OCI-LY3 (cell line): ENCODE measurements around the gene NUP210.

ENCODE experiments used
- H2AFZ ChIP-seq: fragments of 200-600, 300-600 bp; shearing (Covaris generic); 2 replicates; pipeline ENCODE4 v1.6.0; 2014; ENCODE audit warnings: antibody characterized with exemption, low read depth, low read length
- H3K27ac ChIP-seq: fragments of 200-600, 300-600 bp; sonication (generic); 2 replicates; pipeline ENCODE4 v1.5.1; 2014; ENCODE audit warnings: mild to moderate bottlenecking, low read length, moderate library complexity, mixed read lengths
- H3K27me3 ChIP-seq: fragments of 200-600, 300-600 bp; sonication (generic); 2 replicates; pipeline ENCODE4 v1.6.1; 2014; ENCODE audit warnings: low read depth, low read length, mixed read lengths
- H3K36me3 ChIP-seq: fragments of 200-600, 300-600 bp; sonication (generic); replicated peaks from 2 replicates; pipeline ENCODE3; 2014; ENCODE audit warnings: low read depth, low read length, mixed read lengths
- H3K4me1 ChIP-seq: fragments of 300-600, 200-600 bp; sonication (generic); 2 replicates; pipeline ENCODE4 v1.6.1; 2014; ENCODE audit warnings: low read length, mixed read lengths
- H3K4me2 ChIP-seq: fragments of 200-600, 300-600 bp; sonication (generic); 2 replicates; pipeline ENCODE4 v1.6.1; 2014; ENCODE audit warnings: low read length, mixed read lengths
- H3K4me3 ChIP-seq: fragments of 300-600, 200-600 bp; sonication (generic); 2 replicates; pipeline ENCODE4 v1.5.1; 2014; ENCODE audit warnings: antibody characterized with exemption, mild to moderate bottlenecking, low read length, moderate library complexity
- H3K79me2 ChIP-seq: fragments of 300-600, 200-600 bp; shearing (Covaris generic); 2 replicates; pipeline ENCODE4 v1.6.1; 2014; ENCODE audit warnings: mild to moderate bottlenecking, low read length, mixed read lengths
- H3K9ac ChIP-seq: fragments of 300-600, 200-600 bp; shearing (Covaris generic); 2 replicates; pipeline ENCODE4 v1.6.0; 2014; ENCODE audit warnings: mild to moderate bottlenecking, low read length, moderate library complexity
- H3K9me3 ChIP-seq: fragments of 200-600, 300-600 bp; shearing (Covaris generic); 2 replicates; pipeline ENCODE4 v1.6.1; 2014; ENCODE audit warnings: low read length, mixed read lengths; ENCODE audit not compliant: insufficient read depth
- H4K20me1 ChIP-seq: fragments of 200-600, 300-600 bp; sonication (generic); 2 replicates; pipeline ENCODE4 v1.6.1; 2016; ENCODE audit warnings: low read length, mixed read lengths; ENCODE audit not compliant: insufficient read depth
- EZH2phosphoT487 ChIP-seq: fragments of 200-600 bp; shearing (Covaris generic); IDR thresholded peaks from 2 replicates; pipeline ENCODE4 v1.6.1; 2018; ENCODE audit warnings: antibody characterized with exemption, mixed run types, low read depth
- TF ChIP-seq, protein P1 (sequence below): fragments of 200-600, 300-600 bp; sonication (generic); IDR thresholded peaks from 2 replicates; pipeline ENCODE4 v1.5.1; 2014; ENCODE audit warnings: antibody characterized with exemption, low read length, low read depth

NUP210 gene

DNA sequence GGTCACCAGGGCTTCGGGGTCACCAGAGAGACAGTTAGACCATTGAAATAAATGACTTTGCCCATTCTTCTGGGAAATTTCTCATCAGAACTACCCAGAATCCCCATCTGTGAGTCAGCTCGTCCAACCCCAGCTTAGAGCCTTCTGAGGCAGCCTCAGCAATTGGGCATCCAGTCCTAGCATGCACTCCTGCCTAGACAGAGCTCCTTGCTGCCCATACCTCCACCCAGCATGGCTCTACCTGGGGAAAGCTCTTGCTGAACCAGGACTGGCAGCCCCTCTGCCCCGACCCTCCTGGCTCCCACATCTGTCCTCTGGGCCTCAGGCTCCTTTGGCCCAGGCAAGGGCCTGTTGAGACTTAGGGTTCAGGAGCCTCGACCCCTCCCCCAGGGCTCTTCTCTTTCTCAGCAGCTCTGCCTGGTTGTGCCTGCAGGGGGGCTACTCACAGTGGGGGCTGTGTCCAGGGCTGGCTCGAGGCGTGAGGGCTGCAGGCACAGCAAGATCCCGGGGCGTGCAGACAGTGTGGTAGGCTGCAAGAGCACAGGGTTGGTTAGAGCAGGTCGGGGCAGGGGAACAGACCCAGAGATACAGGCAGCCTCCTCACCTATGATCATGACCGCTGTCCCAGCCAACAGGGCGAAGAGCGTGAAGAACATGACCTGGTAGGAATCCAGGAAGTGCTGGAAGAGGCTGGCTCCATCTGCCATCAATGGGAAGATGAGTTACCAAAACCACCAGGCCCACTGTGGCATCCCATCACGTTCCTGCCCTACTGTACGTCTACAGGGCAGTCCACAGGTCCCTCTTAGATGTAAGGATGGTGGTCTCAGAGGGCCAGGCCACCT, 101.3 kb downstream of the NUP210 start:
- Histone ChIP-seq H3K9me3 (no peaks in the 10 kb centered on the region), H3K27ac (no peak overlapping the region), H2AFZ (no peak overlapping the region), H4K20me1 (no peaks in the 10 kb centered on the region), H3K4me3 (no peak overlapping the region), H3K4me1 (no peaks in the 10 kb centered on the region), H3K27me3 (no peaks in the 10 kb centered on the region), H3K79me2 (no peaks in the 10 kb centered on the region), H3K36me3 (peaks cover 86% of the 10 kb centered on the region), H3K9ac (no peak overlapping the region), H3K4me2 (no peak overlapping the region)
- no peak for TF ChIP-seq EZH2phosphoT487
- TF ChIP-seq, protein P1, sequence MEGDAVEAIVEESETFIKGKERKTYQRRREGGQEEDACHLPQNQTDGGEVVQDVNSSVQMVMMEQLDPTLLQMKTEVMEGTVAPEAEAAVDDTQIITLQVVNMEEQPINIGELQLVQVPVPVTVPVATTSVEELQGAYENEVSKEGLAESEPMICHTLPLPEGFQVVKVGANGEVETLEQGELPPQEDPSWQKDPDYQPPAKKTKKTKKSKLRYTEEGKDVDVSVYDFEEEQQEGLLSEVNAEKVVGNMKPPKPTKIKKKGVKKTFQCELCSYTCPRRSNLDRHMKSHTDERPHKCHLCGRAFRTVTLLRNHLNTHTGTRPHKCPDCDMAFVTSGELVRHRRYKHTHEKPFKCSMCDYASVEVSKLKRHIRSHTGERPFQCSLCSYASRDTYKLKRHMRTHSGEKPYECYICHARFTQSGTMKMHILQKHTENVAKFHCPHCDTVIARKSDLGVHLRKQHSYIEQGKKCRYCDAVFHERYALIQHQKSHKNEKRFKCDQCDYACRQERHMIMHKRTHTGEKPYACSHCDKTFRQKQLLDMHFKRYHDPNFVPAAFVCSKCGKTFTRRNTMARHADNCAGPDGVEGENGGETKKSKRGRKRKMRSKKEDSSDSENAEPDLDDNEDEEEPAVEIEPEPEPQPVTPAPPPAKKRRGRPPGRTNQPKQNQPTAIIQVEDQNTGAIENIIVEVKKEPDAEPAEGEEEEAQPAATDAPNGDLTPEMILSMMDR, result no peak

DNA sequence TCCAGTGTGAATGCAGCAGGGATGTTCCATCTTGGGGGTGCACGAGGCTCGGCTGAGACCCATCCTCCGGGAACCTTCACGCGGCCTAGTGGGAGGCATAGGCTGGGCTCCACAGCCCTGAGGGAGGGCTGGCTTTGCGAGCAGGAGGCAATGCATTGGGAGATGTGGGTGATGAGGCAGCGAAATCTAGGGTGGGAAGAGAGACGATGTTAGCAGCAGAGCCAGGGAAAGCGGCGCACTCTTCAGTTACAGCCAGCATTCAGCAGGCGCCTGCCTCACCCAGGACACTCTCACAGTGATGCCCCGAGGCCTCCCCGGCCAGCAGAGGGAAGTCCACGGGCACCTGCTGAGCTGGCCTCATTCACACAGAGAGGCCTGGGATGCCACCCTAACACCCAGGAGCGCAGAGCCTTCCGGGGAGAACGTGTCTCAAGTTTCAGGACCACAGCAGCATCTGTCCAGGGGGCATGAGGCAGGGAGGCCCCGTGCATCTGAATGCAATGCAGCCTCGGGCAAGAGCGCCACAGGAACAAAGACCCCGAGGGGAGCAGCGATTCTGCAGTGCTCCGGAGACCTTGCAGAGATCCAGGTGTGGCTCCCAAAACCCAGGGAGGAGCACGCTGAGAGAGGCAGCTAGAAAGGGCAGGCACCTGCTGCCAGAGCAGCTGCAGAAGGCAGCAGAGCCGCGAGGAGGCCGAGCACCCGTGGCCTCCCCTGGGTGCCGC, 102.4 kb downstream of the NUP210 start:
- Histone ChIP-seq H3K27ac (no peak overlapping the region), H3K36me3 (peaks cover 80% of the 10 kb centered on the region), H3K9me3 (no peaks in the 10 kb centered on the region), H3K9ac (no peak overlapping the region), H3K27me3 (no peaks in the 10 kb centered on the region), H3K79me2 (no peaks in the 10 kb centered on the region), H2AFZ (no peak overlapping the region), H3K4me2 (no peak overlapping the region), H3K4me3 (no peak overlapping the region), H3K4me1 (no peaks in the 10 kb centered on the region), H4K20me1 (no peaks in the 10 kb centered on the region)
- TF ChIP-seq, protein P1, result no peak
- no peak for TF ChIP-seq EZH2phosphoT487

DNA sequence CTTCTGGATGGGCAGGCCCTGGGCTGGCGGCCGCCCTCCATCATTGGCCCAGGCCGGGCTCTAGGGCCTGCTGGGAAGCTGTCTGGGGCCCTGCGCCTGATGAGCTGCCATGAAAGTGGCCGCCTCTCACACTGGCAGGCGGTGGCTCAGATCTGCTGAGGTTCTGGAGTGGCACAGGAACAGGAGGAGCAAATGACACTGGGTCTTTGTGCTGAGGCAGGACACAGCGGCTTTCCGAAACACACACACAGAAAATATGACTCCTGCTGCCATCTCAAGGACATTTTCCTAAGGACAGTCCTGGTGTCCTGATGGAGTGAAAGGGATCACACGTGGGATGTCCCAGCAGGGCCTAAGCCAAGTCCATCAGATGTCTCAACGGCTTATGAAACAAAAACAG, 103.5 kb downstream of the NUP210 start:
- Histone ChIP-seq H4K20me1 (no peaks in the 10 kb centered on the region), H3K27ac (no peak overlapping the region), H3K4me3 (no peak overlapping the region), H3K79me2 (no peaks in the 10 kb centered on the region), H3K4me1 (no peaks in the 10 kb centered on the region), H3K4me2 (no peak overlapping the region), H3K36me3 (peaks cover 69% of the 10 kb centered on the region), H2AFZ (no peak overlapping the region), H3K27me3 (no peaks in the 10 kb centered on the region), H3K9me3 (no peaks in the 10 kb centered on the region), H3K9ac (no peak overlapping the region)
- TF ChIP-seq, protein P1, result no peak
- TF ChIP-seq EZH2phosphoT487, result no peak

DNA sequence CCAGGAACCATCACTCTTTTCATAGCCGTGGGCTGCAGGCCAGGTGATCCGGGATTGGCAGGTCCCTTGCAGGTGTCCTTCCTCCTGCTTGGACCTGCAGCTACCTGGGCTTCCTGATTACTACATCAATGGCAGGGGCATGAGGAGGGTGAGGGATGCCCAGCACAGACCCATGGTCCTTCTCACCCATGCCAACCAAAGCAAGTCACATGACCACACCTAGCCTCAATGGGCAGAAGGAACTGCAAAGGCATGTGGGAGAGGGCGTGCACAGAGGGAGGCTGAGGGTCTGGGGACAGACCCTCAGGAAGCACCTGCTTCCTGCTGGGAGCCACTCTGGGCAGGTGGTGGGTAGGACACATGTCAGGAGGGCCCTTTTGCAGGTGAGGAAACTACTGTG, 105.2 kb downstream of the NUP210 start:
- Histone ChIP-seq H3K36me3 (peaks cover 61% of the 10 kb centered on the region), H3K79me2 (no peaks in the 10 kb centered on the region), H3K4me2 (no peak overlapping the region), H3K27me3 (no peaks in the 10 kb centered on the region), H3K9me3 (no peaks in the 10 kb centered on the region), H2AFZ (no peak overlapping the region), H3K9ac (no peak overlapping the region), H4K20me1 (no peaks in the 10 kb centered on the region), H3K4me3 (no peak overlapping the region), H3K4me1 (no peaks in the 10 kb centered on the region), H3K27ac (no peak overlapping the region)
- no peak for TF ChIP-seq EZH2phosphoT487
- TF ChIP-seq, protein P1, result no peak
